Iris pigment epithelial cell (primary cell): ENCODE results near the gene KRT33A.
A peak's percentile ranks its signal among the peaks of the same experiment; 100 is the strongest.
"Not testable (repeated sequence)": the region's sequence is repeated elsewhere in the genome, so short reads cannot be mapped to it uniquely, and the experiment has no call there.

Experiments used
- DNase-seq: peaks from one replicate; pipeline ENCODE4 v3.0.0-alpha.2; 2011; ENCODE audit warnings: low read depth

The KRT33A gene

GRCh38 chr17:41350381-41350878 is at the start of gene KRT33A:
Gene KRT33A (minus strand): TSS chr17:41350828. CDS start chr17:41350767, 61 bp downstream.
- not testable (repeated sequence) for DNase-seq

GRCh38 chr17:41396996-41397660 is 46.5 kb upstream of the KRT33A start, which contains the start of gene KRT31:
Gene KRT31 (minus strand): TSS chr17:41397608. CDS start chr17:41397539, 69 bp downstream.
- DNase-seq = no peak

GRCh38 chr17:41396340-41396739 is 45.7 kb upstream of the KRT33A start:
- no peak for DNase-seq

- DNase-seq = no peak
Observed at GRCh38 chr17:41395611-41396010, 45.0 kb upstream of the KRT33A start.

GRCh38 chr17:41395044-41395443 is 44.4 kb upstream of the KRT33A start:
- DNase-seq = not testable (repeated sequence)

- no peak for DNase-seq
Observed at GRCh38 chr17:41394254-41394996, 43.8 kb upstream of the KRT33A start.

GRCh38 chr17:41393826-41394225 is 43.2 kb upstream of the KRT33A start:
- DNase-seq = no peak

- no peak for DNase-seq
Observed at GRCh38 chr17:41393294-41393693, 42.7 kb upstream of the KRT33A start.

GRCh38 chr17:41392278-41392677 is 41.6 kb upstream of the KRT33A start:
- DNase-seq = peak; percentile 79

GRCh38 chr17:41391535-41391934 is 40.9 kb upstream of the KRT33A start:
- no peak for DNase-seq

GRCh38 chr17:41390411-41390938 is 39.8 kb upstream of the KRT33A start:
- no peak for DNase-seq

- DNase-seq = no peak
Observed at GRCh38 chr17:41387670-41388069, 37.0 kb upstream of the KRT33A start.

- no peak for DNase-seq
Observed at GRCh38 chr17:41386227-41386626, 35.6 kb upstream of the KRT33A start.

- DNase-seq = no peak
Observed at GRCh38 chr17:41383690-41384089, 33.1 kb upstream of the KRT33A start.

GRCh38 chr17:41382394-41382793 is 31.8 kb upstream of the KRT33A start:
- DNase-seq = peak; percentile 67

- not testable (repeated sequence) for DNase-seq
Observed at GRCh38 chr17:41381943-41382342, 31.3 kb upstream of the KRT33A start, which contains the start of gene KRT34. Gene KRT34 (minus strand): TSS chr17:41382306. CDS start chr17:41382246, 60 bp downstream.

- DNase-seq = peak; percentile 89
Observed at GRCh38 chr17:41380091-41380490, 29.5 kb upstream of the KRT33A start.

- peak; percentile 76 for DNase-seq
Observed at GRCh38 chr17:41377546-41377945, 26.9 kb upstream of the KRT33A start.

- no peak for DNase-seq
Observed at GRCh38 chr17:41369713-41370112, 19.1 kb upstream of the KRT33A start, which contains the start of gene KRT33B. Gene KRT33B (minus strand): TSS chr17:41369813. CDS start chr17:41369750, 63 bp downstream.

GRCh38 chr17:41369023-41369422 is 18.4 kb upstream of the KRT33A start:
- no peak for DNase-seq

GRCh38 chr17:41367426-41368075 is 16.9 kb upstream of the KRT33A start:
- peak; percentile 73 for DNase-seq

GRCh38 chr17:41366070-41366469 is 15.4 kb upstream of the KRT33A start:
- DNase-seq = no peak
